SU-DHL-6 (cell line): ENCODE data around the gene APEX1.

ENCODE experiments used
- H2AFZ ChIP-seq: fragments of 200-600 bp; sonication (generic); 2 replicates; pipeline ENCODE4 v1.6.1; 2014; ENCODE audit warnings: low read depth, mild to moderate bottlenecking, moderate library complexity, mixed read lengths, antibody characterized with exemption, low read length; ENCODE audit not compliant: severe bottlenecking
- H3F3A ChIP-seq: fragments of 200-600 bp; shearing (Covaris generic); 2 replicates; pipeline ENCODE4 v1.6.0; 2016; ENCODE audit warnings: antibody characterized with exemption, mild to moderate bottlenecking; ENCODE audit not compliant: insufficient read depth
- H3K27ac ChIP-seq: fragments of 200-600 bp; sonication (generic); 2 replicates; pipeline ENCODE4 v1.5.1; 2016; ENCODE audit warnings: low read depth, mild to moderate bottlenecking, low read length, moderate library complexity, mixed read lengths
- H3K27me3 ChIP-seq: fragments of 200-600 bp; sonication (generic), shearing (Covaris generic); 2 replicates; pipeline ENCODE4 v1.6.0; 2014; ENCODE audit warnings: mild to moderate bottlenecking, low read length
- H3K36me3 ChIP-seq: fragments of 200-600 bp; sonication (generic); 2 replicates; pipeline ENCODE4 v1.6.1; 2014; ENCODE audit warnings: mild to moderate bottlenecking, low read length, mixed read lengths
- H3K4me2 ChIP-seq: fragments of 300-600, 200-600 bp; shearing (Covaris generic), sonication (generic); 2 replicates; pipeline ENCODE4 v1.6.0; 2014; ENCODE audit warnings: low read length, low read depth, mild to moderate bottlenecking; ENCODE audit not compliant: poor library complexity, severe bottlenecking
- H3K4me3 ChIP-seq: fragments of 200-600 bp; sonication (generic); 2 replicates; pipeline ENCODE4 v1.5.1; 2014; ENCODE audit warnings: antibody characterized with exemption, low read length, mild to moderate bottlenecking, mixed read lengths; ENCODE audit not compliant: insufficient read depth, poor library complexity, severe bottlenecking
- H3K79me2 ChIP-seq: fragments of 200-600 bp; sonication (generic); 2 replicates; pipeline ENCODE4 v1.6.1; 2014; ENCODE audit warnings: mild to moderate bottlenecking, low read length, moderate library complexity; ENCODE audit not compliant: insufficient read depth
- H3K9ac ChIP-seq: fragments of 200-600 bp; sonication (generic); 2 replicates; pipeline ENCODE4 v1.7.0; 2014; ENCODE audit warnings: mild to moderate bottlenecking, low read length
- H3K9me2 ChIP-seq: fragments of 200-600 bp; sonication (generic); replicated peaks from 2 replicates; pipeline ENCODE4 v1.6.1; 2014; ENCODE audit warnings: low read length; ENCODE audit not compliant: insufficient read depth
- H3K9me3 ChIP-seq: fragments of 200-600 bp; sonication (generic); 2 replicates; pipeline ENCODE4 v1.6.1; 2014; ENCODE audit warnings: low read length, mixed read lengths; ENCODE audit not compliant: insufficient read depth
- H4K20me1 ChIP-seq: fragments of 200-600 bp; sonication (generic); 2 replicates; pipeline ENCODE4 v1.6.1; 2014; ENCODE audit warnings: low read depth, mild to moderate bottlenecking, antibody characterized with exemption, low read length, moderate library complexity, mixed read lengths
- EZH2phosphoT487 ChIP-seq: fragments of 200-600 bp; sonication (generic), shearing (Covaris generic); conservative IDR thresholded peaks from 2 replicates; pipeline ENCODE4 v1.6.1; 2018; ENCODE audit warnings: mild to moderate bottlenecking, antibody characterized with exemption, low read length, moderate library complexity, mixed read lengths
- TF ChIP-seq, protein P1 (sequence below): fragments of 200-600 bp; sonication (generic); IDR thresholded peaks from one replicate; pipeline ENCODE4 v1.5.1; 2017; ENCODE audit warnings: antibody characterized with exemption, mild to moderate bottlenecking, low read length, moderate library complexity; ENCODE audit not compliant: insufficient read depth, poor library complexity, severe bottlenecking

APEX1 gene

DNA sequence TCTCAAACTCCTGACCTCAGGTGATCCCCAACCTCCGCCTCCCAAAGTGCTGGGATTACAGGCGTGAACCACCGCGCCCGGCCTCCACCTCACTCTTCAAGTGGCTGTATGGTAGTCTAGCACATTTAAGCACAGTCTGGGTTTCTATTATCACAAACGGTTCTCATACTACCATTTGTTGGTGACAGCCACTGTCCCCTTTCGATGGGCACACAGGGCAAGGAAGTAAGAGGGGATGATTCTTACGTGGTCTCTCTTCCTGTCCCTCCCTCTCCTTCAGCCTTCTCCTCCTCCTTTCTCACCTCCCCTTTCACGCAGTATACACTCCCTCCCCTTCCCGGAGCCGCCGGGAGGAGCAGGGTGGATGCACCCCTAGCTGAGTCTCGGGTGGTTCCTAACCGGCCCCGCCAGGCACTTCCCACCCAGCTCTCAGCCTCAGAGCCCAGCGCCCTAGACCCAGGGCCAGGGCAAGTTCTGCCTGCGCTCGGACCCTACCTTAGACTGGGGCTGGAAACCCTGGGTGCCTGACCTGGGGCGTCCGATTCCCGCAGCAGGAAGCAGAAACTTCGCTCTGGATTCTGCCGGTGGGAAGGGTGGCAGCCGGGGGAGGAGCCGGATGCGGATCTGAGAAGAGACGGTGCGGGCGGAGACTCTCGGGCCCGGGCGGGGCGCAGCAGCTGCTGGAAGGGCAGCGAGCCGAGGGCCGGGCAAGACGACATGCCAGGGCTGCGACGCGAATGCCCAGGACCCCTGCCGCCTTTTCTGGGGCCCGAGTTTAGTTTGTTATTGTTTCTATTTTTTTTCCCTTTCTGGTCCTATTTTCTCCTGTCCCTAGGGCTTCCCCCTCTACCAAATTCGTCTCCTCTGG is 41.9 kb upstream of the APEX1 start, which contains the start of gene TEP1:
TSS of gene TEP1 (minus strand) at position 626 of the 868 bp plus-strand sequence. CDS start 5,062 bp downstream, outside the sequence.
- Histone ChIP-seq H2AFZ (peak within 1 kb of the TSS; percentile 95), H3F3A (peaks cover 16% of the 10 kb centered on the region; the same call in 1 of the 2 replicates), H3K9me3 (no peaks in the 10 kb centered on the region), H3K36me3 (no peaks in the 10 kb centered on the region), H3K9me2 (no peaks in the 10 kb centered on the region), H4K20me1 (no peaks in the 10 kb centered on the region), H3K9ac (peak within 1 kb of the TSS; percentile 86), H3K4me3 (peak within 1 kb of the TSS; percentile 84), H3K79me2 (peaks cover 11% of the 10 kb centered on the region), H3K27me3 (no peaks in the 10 kb centered on the region), H3K4me2 (peak within 1 kb of the TSS; percentile 97), H3K27ac (peak within 1 kb of the TSS; percentile 59)
- no peak for TF ChIP-seq EZH2phosphoT487
- TF ChIP-seq, protein P1, sequence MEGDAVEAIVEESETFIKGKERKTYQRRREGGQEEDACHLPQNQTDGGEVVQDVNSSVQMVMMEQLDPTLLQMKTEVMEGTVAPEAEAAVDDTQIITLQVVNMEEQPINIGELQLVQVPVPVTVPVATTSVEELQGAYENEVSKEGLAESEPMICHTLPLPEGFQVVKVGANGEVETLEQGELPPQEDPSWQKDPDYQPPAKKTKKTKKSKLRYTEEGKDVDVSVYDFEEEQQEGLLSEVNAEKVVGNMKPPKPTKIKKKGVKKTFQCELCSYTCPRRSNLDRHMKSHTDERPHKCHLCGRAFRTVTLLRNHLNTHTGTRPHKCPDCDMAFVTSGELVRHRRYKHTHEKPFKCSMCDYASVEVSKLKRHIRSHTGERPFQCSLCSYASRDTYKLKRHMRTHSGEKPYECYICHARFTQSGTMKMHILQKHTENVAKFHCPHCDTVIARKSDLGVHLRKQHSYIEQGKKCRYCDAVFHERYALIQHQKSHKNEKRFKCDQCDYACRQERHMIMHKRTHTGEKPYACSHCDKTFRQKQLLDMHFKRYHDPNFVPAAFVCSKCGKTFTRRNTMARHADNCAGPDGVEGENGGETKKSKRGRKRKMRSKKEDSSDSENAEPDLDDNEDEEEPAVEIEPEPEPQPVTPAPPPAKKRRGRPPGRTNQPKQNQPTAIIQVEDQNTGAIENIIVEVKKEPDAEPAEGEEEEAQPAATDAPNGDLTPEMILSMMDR: no peak

DNA sequence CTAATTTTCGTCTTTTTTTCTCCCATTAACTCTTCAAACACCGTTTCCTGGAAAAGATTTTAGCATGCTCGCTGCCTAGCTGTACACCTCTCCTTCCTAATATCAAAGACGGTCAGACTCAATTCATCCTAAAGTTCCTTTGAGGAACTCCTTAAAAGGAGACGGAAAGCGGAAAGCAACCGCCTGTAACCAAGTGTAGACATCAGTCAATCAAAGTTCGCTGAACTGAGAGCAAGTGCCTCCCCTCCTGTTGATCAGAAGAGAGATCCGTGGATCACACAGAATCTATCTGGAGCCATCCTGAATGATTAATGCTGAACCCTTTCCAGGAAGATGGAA is 41.3 kb upstream of the APEX1 start:
- Histone ChIP-seq H4K20me1 (no peaks in the 10 kb centered on the region), H3K9me3 (no peaks in the 10 kb centered on the region), H3K9ac (peak overlapping the region; percentile 86), H2AFZ (peak overlapping the region; percentile 95), H3K27ac (peak overlapping the region; percentile 59), H3K79me2 (peaks cover 11% of the 10 kb centered on the region), H3K4me2 (peak overlapping the region; percentile 97), H3K9me2 (no peaks in the 10 kb centered on the region), H3F3A (peaks cover 16% of the 10 kb centered on the region; the same call in 1 of the 2 replicates), H3K27me3 (no peaks in the 10 kb centered on the region), H3K4me3 (peak overlapping the region; percentile 84), H3K36me3 (no peaks in the 10 kb centered on the region)
- TF ChIP-seq, protein P1: no peak
- TF ChIP-seq EZH2phosphoT487: no peak

DNA sequence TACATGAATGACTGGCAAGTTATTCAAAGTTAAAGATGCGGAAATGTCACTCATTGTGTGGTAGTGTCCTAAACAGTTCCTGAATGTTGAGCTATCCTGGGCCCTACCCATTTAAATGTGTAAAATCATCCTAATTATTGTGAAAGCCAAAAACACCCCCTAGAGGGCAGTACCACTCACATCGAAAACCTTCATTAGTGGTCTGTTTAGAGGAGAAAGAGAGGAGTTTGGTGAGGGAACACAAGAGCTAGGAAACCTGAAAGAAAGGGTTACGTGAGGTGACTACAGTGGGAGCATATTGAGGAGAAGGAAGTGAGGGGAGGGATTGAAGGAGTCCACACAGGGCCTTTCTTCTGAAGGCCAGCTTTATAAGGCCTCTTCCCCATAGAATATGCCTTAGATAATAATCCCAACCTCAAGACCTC is 39.2 kb upstream of the APEX1 start:
- TF ChIP-seq EZH2phosphoT487: no peak
- TF ChIP-seq, protein P1: peak; percentile 60
- no peak overlapping the region for H3K9ac ChIP-seq
- no peaks in the 10 kb centered on the region for H3K9me3 ChIP-seq
- H3K27ac ChIP-seq: no peak overlapping the region
- H3F3A ChIP-seq: peaks cover 16% of the 10 kb centered on the region; the same call in 1 of the 2 replicates
- H3K36me3 ChIP-seq: no peaks in the 10 kb centered on the region
- H3K79me2 ChIP-seq: peaks cover 6% of the 10 kb centered on the region; the same call in 1 of the 2 replicates
- no peaks in the 10 kb centered on the region for H3K9me2 ChIP-seq
- peak overlapping the region; percentile 29 for H2AFZ ChIP-seq
- no peak overlapping the region for H3K4me3 ChIP-seq
- no peaks in the 10 kb centered on the region for H3K27me3 ChIP-seq
- H4K20me1 ChIP-seq: no peaks in the 10 kb centered on the region
- H3K4me2 ChIP-seq: no peak overlapping the region
